GM18951 (cell line): ENCODE results near the gene FLOT2.
"Not testable (repeated sequence)": the region's sequence is repeated elsewhere in the genome, so short reads cannot be mapped to it uniquely, and the experiment has no call there.

ENCODE experiments used
- POLR2A ChIP-seq: IDR thresholded peaks from 4 replicates; pipeline ENCODE4 v1.6.1; 2011; ENCODE audit warnings: mild to moderate bottlenecking; ENCODE audit not compliant: insufficient read length, insufficient read depth; ENCODE audit errors: extremely low read depth
- in situ Hi-C: fragments of 300-500 bp; cut with MboI; formaldehyde crosslinking; loops from one replicate; pipeline ENCODE4 v1.12.0; 2022; ENCODE audit warnings: low sequenced_read_pairs, mixed read lengths, inconsistent platforms; ENCODE audit not compliant: unreplicated experiment

Gene FLOT2

DNA sequence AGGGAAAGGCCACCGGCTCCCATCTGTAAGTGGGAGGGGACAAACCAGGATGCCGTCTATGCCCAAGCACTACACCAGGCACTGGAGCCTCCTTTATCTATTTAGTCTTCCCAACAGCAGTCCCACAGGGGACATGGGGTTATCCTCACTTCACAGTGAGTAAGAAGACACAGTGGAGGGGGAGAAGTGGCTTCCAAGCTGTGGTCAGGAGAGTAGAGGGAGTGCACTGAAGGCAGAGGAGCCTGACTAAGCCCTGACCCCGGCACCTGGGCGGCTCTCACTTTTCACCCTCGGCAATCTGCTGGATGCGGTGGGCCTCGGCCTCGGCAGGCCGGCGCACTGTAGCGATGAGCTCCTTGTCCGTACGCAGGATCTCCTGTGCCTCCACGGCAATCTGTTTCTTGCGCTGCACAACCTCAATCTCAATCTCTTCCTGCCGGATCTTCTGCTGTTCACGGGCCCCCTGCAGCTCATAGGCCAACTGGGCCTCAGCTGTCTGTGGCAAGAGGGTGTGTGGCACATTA is 15.9 kb downstream of the FLOT2 start:
- TF ChIP-seq POLR2A, result no peak
- in situ Hi-C loops, result no loop called here

DNA sequence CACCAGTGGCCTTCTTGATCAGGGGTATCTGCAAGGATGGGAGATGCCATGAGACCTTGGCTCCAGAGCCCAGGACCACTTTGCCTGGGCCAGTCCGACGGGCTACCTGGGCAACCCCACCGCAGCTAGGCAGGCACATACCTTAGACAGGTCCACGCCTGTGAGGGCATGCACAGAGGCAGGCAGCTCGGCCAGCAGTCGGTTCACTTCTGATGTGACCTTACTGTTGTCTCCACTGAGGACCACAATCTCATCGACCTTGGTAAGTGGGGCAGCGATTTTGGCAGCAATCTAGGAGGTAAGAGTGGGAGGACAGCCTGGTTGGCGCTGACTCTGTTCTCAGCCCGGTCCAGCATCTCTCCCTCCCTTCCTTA is 17.0 kb downstream of the FLOT2 start:
- no peak for TF ChIP-seq POLR2A
- in situ Hi-C loops, result no loop called here

- in situ Hi-C loops, result no loop called here
- TF ChIP-seq POLR2A, result no peak
Observed at GRCh38 chr17:28879886-28880571, 17.5 kb downstream of the FLOT2 start.

GRCh38 chr17:28878981-28879380 is 18.6 kb downstream of the FLOT2 start:
- TF ChIP-seq POLR2A, result no peak
- in situ Hi-C loops, result no loop called here

- in situ Hi-C loops, result no loop called here
- TF ChIP-seq POLR2A, result no peak
Observed at GRCh38 chr17:28878158-28878910, 19.2 kb downstream of the FLOT2 start.

GRCh38 chr17:28877150-28877711 is 20.3 kb downstream of the FLOT2 start:
- in situ Hi-C loops, result not testable (repeated sequence)

DNA sequence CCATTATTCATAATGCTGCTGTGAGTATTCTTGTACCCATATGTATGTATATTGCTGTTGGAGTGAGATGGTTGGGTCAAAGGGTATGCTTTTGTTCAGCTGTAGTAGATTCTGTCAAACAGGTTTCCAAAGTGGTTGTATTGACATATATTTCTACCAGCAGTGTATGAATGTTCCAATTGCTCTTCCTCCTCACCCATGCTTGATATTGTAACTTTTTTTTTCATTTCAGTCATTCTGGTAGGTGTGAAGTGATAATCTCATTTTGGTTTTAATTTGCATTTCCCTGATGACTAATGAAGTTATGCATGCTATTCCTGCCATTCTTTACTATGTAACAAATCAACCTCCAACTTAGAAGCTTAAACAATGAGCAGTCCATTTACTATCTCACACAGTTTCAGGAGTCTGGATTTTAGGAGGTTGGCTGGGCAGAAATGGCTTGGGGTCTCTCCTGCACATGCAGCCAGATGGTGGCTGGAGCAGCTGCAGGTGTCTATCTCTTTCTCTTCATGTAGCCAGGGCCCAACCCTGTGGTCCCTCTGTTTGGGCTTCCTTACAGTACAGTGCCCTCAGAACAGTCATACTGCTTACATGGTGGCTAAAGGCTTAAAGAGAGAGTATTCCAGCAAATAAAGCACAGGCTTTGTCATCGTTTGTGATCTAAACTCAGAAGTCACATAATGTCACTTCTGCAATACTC is 21.5 kb downstream of the FLOT2 start:
- in situ Hi-C loops, result no loop called here
- no peak for TF ChIP-seq POLR2A

DNA sequence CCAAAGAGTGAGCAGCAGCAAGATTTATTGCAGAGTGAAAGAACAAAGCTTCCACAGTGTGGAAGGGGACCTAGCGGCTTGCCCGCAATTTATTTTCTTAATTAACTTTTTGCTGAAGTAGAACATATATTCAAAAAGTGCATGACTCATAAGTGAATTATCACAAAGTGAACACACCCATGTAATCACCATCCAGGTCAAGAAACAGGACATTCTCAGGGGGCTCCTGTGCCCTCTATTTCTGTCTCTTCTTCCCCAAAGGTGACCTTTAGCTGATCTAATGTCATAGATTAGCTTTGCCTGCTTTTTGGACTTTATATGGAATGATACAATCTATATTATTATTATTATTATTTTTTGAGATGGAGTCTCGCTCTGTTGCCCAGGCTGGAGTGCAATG is 22.8 kb downstream of the FLOT2 start:
- TF ChIP-seq POLR2A, result no peak
- in situ Hi-C loops, result no loop called here

DNA sequence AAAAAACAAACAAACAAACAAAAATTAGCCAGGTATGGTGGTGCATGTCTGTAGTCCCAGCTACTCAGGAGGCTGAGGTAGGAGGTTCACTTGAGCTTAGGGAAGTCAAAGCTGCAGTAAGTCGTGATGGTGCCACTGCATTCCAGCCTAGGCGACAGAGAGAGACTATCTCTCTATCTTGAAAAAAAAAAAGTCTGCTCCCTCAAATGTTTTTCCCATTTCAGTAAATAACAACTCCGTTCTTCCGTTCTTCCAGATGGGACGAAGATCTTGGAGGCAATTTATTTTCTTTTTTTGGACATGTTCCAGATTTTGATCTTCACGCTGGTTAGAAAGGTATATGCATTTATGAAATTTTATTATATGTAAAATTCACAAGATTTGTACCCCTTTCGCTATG is 23.7 kb downstream of the FLOT2 start:
- TF ChIP-seq POLR2A, result no peak
- in situ Hi-C loops, result no loop called here

GRCh38 chr17:28871056-28871579 is 26.4 kb downstream of the FLOT2 start:
- in situ Hi-C loops, result no loop called here
- TF ChIP-seq POLR2A, result no peak

DNA sequence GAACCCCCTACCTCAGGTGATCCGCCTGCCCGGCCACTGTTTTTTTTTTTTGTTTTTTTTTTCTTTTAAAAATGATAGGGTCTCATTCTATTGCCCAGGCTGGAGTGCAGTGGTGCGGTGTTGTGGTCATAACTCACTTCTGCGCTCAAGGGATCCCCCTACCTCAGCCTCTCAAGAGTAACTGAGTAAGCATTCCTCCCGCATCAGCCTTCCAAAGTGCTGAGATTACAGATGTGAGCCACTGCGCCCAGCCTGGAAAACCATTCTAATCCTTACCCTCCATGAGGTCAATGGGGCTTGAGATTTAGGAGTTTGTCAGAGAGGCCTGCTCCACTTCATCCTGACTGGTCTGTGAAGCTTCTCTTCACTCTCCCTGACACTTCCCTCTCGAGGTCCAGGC is 30.3 kb downstream of the FLOT2 start:
- in situ Hi-C loops, result no loop called here
- no peak for TF ChIP-seq POLR2A

DNA sequence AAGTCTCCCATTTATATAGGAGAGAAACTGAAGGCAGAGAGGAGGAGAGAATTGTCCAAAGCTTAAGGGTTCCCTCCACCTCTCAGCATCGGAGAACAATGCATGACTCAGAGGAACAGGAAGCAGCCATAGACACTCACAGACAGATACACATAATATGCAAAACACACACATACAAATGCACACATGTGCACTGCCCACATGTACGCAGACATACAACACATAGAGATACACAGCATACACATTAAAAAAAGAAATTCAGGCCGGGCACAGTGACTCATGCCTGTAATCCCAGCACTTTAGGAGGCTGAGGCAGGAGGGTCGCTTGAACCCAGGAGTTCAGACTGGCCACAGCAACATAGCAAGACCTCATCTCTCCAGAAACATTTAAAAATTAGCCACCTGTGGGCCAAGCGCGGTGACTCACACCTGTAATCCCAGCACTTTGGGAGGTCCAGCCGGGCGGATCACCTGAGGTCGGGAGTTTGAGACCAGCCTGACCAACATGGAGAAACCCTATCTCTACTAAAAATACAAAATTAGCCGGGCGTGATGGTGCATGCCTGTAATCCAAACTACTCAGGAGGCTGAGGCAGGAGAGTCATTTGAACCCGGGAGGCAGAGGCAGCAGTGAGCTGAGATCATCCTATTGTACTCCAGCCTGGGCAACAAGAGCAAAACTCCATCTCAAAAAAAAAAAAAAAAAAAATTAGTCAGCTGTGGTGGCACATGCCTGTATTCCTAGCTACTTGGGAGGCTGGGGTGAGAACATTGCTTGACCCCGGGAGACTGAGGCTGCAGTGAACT is 31.4 kb downstream of the FLOT2 start:
- no peak for TF ChIP-seq POLR2A
- in situ Hi-C loops, result no loop called here
